Measurements from ENCODE around the gene IL4I1. TPM values are rescaled to one million over a fixed set of nuclear protein-coding genes. Genes with fewer than 3 reads are reported as not detected.

Gene IL4I1
- polyA plus RNA-seq, 4 donors, result 2.3 to 3.0 (median 2.5) TPM

GRCh38 chr19:49840321-49840720 lies 56.4 kb downstream of the IL4I1 start:
- no peak for DNase-seq (ENCODE audit: low read depth in 4 of 4, low spot score in 2 of 4)

GRCh38 chr19:49839713-49840112 lies 57.0 kb downstream of the IL4I1 start:
- DNase-seq (ENCODE audit: low read depth in 4 of 4, low spot score in 2 of 4), result no peak

Other genes starting within 250 kb of the IL4I1 start
- 10 to 100 TPM; 34.9 to 76.8 (median 65.1) TPM for gene IRF3, start 231.0 kb downstream of the IL4I1 start, polyA plus RNA-seq (ENCODE audit: insufficient read length in 4 of 4)
- gene BCL2L12, start 231.0 kb downstream of the IL4I1 start, polyA plus RNA-seq (ENCODE audit: insufficient read length in 4 of 4), result 10 to 100 TPM; 17.6 to 33.9 (median 31.0) TPM
- gene PRMT1, start 219.6 kb downstream of the IL4I1 start, polyA plus RNA-seq (ENCODE audit: insufficient read length in 4 of 4), result 100 to 1,000 TPM; 192 to 264 (median 241) TPM
- gene ADM5, start 207.3 kb downstream of the IL4I1 start, polyA plus RNA-seq (ENCODE audit: insufficient read length in 4 of 4), result 1 to 10 TPM in 2 of 4 donors, under 1 TPM in 2; 0.49 to 2.1 (median 1.5) TPM
- 10 to 100 TPM; 10.0 to 13.1 (median 11.3) TPM for gene CPT1C, start 205.8 kb downstream of the IL4I1 start, polyA plus RNA-seq (ENCODE audit: insufficient read length in 4 of 4)
- gene TSKS, start 133.6 kb downstream of the IL4I1 start, polyA plus RNA-seq (ENCODE audit: insufficient read length in 4 of 4), result under 1 TPM in 2 of 4 donors, not detected in 2; 0.14 TPM
- gene AP2A1, start 129.9 kb downstream of the IL4I1 start, polyA plus RNA-seq (ENCODE audit: insufficient read length in 4 of 4), result 10 to 100 TPM; 46.1 to 79.9 (median 67.1) TPM
- 10 to 100 TPM; 30.8 to 46.3 (median 39.4) TPM for gene FUZ, start 83.6 kb downstream of the IL4I1 start, polyA plus RNA-seq (ENCODE audit: insufficient read length in 4 of 4)
- gene MED25, start 78.6 kb downstream of the IL4I1 start, polyA plus RNA-seq (ENCODE audit: insufficient read length in 4 of 4), result 10 to 100 TPM; 52.5 to 80.8 (median 67.4) TPM
- gene PTOV1, start 45.7 kb downstream of the IL4I1 start, polyA plus RNA-seq (ENCODE audit: insufficient read length in 4 of 4), result 100 to 1,000 TPM; 234 to 396 (median 355) TPM
- gene PNKP, start 29.3 kb downstream of the IL4I1 start, polyA plus RNA-seq (ENCODE audit: insufficient read length in 4 of 4), result 100 to 1,000 TPM in 1 of 4 donors, 10 to 100 TPM in 3; 33.1 to 104 (median 72.8) TPM
- gene AKT1S1, start 19.5 kb downstream of the IL4I1 start, polyA plus RNA-seq (ENCODE audit: insufficient read length in 4 of 4), result 10 to 100 TPM; 27.4 to 49.0 (median 39.7) TPM
- gene TBC1D17, start 19.2 kb downstream of the IL4I1 start, polyA plus RNA-seq (ENCODE audit: insufficient read length in 4 of 4), result 10 to 100 TPM; 38.5 to 61.3 (median 48.5) TPM
- 10 to 100 TPM; 20.2 to 31.1 (median 26.8) TPM for gene ATF5, start 32.3 kb upstream of the IL4I1 start, polyA plus RNA-seq (ENCODE audit: insufficient read length in 4 of 4)
- 10 to 100 TPM; 51.8 to 82.7 (median 65.2) TPM for gene NUP62, start 32.6 kb upstream of the IL4I1 start, polyA plus RNA-seq (ENCODE audit: insufficient read length in 4 of 4)
- gene SIGLEC11, start 64.3 kb upstream of the IL4I1 start, polyA plus RNA-seq (ENCODE audit: insufficient read length in 4 of 4), result 1 to 10 TPM; 4.1 to 7.7 (median 5.5) TPM
- 10 to 100 TPM; 45.5 to 51.0 (median 48.2) TPM for gene VRK3, start 128.5 kb upstream of the IL4I1 start, polyA plus RNA-seq (ENCODE audit: insufficient read length in 4 of 4)
- gene ZNF473, start 129.1 kb upstream of the IL4I1 start, polyA plus RNA-seq (ENCODE audit: insufficient read length in 4 of 4), result 10 to 100 TPM; 13.0 to 17.3 (median 15.4) TPM

Data from left renal cortex interstitium (tissue), 4 donors.